HEK293T (cell line): Measurements from ENCODE around the gene TAAR8.

Experiments
- ARNT ChIP-seq: fragments of 450-650 bp; IDR thresholded peaks from 2 replicates; pipeline ENCODE4 v1.6.1; 2017; ENCODE audit warnings: mild to moderate bottlenecking
- BHLHE40 ChIP-seq: fragments of 450-650 bp; IDR thresholded peaks from 2 replicates; pipeline ENCODE4 v1.6.1; 2016; ENCODE audit warnings: mild to moderate bottlenecking, moderate library complexity, borderline replicate concordance
- FOXA1 ChIP-seq: fragments of 450-650 bp; IDR thresholded peaks from 2 replicates; pipeline ENCODE4 v1.6.1; 2016; ENCODE audit warnings: mild to moderate bottlenecking
- FOXM1 ChIP-seq: fragments of 450-650 bp; IDR thresholded peaks from 2 replicates; pipeline ENCODE4 v1.6.1; 2017; ENCODE audit warnings: mild to moderate bottlenecking, borderline replicate concordance
- HDGF ChIP-seq: fragments of 450-650 bp; IDR thresholded peaks from 2 replicates; pipeline ENCODE4 v1.6.1; 2017; ENCODE audit warnings: antibody characterized with exemption, borderline replicate concordance
- LEF1 ChIP-seq: fragments of 450-650 bp; IDR thresholded peaks from 2 replicates; pipeline ENCODE4 v1.6.1; 2017; ENCODE audit warnings: mild to moderate bottlenecking, borderline replicate concordance
- SP1 ChIP-seq: fragments of 450-650 bp; IDR thresholded peaks from 2 replicates; pipeline ENCODE4 v1.6.1; 2017
- SUZ12 ChIP-seq: fragments of 450-650 bp; IDR thresholded peaks from 2 replicates; pipeline ENCODE4 v1.6.1; 2016; ENCODE audit warnings: mild to moderate bottlenecking
- TARDBP ChIP-seq: fragments of 450-650 bp; IDR thresholded peaks from 2 replicates; pipeline ENCODE4 v1.6.1; 2016

GRCh38 chr6:132544826-132545225, 7.6 kb upstream of the TAAR8 start:
- no peak for TF ChIP-seq ARNT
- no peak for TF ChIP-seq SP1
- TF ChIP-seq FOXA1 = no peak
- TF ChIP-seq SUZ12 = no peak
- no peak for TF ChIP-seq TARDBP
- no peak for TF ChIP-seq FOXM1
- TF ChIP-seq BHLHE40 = no peak
- TF ChIP-seq LEF1 = no peak
- no peak for TF ChIP-seq HDGF
